Raji (cell line): ENCODE results near the gene PRR5L.

ENCODE experiments used
- POLR2A ChIP-seq: IDR thresholded peaks from 2 replicates; pipeline ENCODE4 v1.6.1; 2011; ENCODE audit warnings: low read depth, low read length, control low read depth; ENCODE audit not compliant: insufficient read depth

The PRR5L gene

GRCh38 chr11:36408498-36409136, 112.5 kb downstream of the PRR5L start:
- no peak for TF ChIP-seq POLR2A

GRCh38 chr11:36409152-36409816, 113.2 kb downstream of the PRR5L start:
- TF ChIP-seq POLR2A, result no peak

GRCh38 chr11:36411202-36411640, 115.1 kb downstream of the PRR5L start:
- no peak for TF ChIP-seq POLR2A

GRCh38 chr11:36412781-36413383, 116.8 kb downstream of the PRR5L start:
- TF ChIP-seq POLR2A, result no peak

- TF ChIP-seq POLR2A, result no peak
These were observed 121.1 kb downstream of the PRR5L start for GRCh38 chr11:36417154-36417553.

- no peak for TF ChIP-seq POLR2A
These were observed 123.8 kb downstream of the PRR5L start for GRCh38 chr11:36419791-36420424.

GRCh38 chr11:36421546-36422155, 125.6 kb downstream of the PRR5L start:
- TF ChIP-seq POLR2A, result no peak

GRCh38 chr11:36425561-36426081, 129.5 kb downstream of the PRR5L start:
- no peak for TF ChIP-seq POLR2A

GRCh38 chr11:36426226-36426848, 130.2 kb downstream of the PRR5L start:
- TF ChIP-seq POLR2A, result no peak

- no peak for TF ChIP-seq POLR2A
These were observed 131.0 kb downstream of the PRR5L start for GRCh38 chr11:36427079-36427478.

- TF ChIP-seq POLR2A, result no peak
These were observed 131.8 kb downstream of the PRR5L start for GRCh38 chr11:36427876-36428275.

GRCh38 chr11:36431429-36432092, 135.5 kb downstream of the PRR5L start:
- TF ChIP-seq POLR2A, result no peak

- no peak for TF ChIP-seq POLR2A
These were observed 136.0 kb downstream of the PRR5L start for GRCh38 chr11:36432093-36432469.

GRCh38 chr11:36432738-36433137, 136.7 kb downstream of the PRR5L start:
- TF ChIP-seq POLR2A, result no peak
